Endothelial cell (in vitro differentiated cells): ENCODE measurements around the gene AKAP6. TPM values are rescaled to one million over a fixed set of nuclear protein-coding genes. Genes with fewer than 3 reads are reported as not detected.

Source experiments
- DNase-seq: peaks from one replicate; pipeline ENCODE4 v3.0.0; 2021; ENCODE audit warnings: low spot score
- H3K27ac Mint-ChIP-seq: one replicate; pipeline ENCODE4 v1.8.0; 2021; ENCODE audit warnings: mixed read lengths, inconsistent platforms; ENCODE audit not compliant: unreplicated experiment
- H3K27me3 Mint-ChIP-seq: one replicate; pipeline ENCODE4 v1.8.0; 2021; ENCODE audit warnings: mild to moderate bottlenecking, moderate library complexity, mixed read lengths, inconsistent platforms; ENCODE audit not compliant: unreplicated experiment
- H3K36me3 Mint-ChIP-seq: one replicate; pipeline ENCODE4 v1.8.0; 2021; ENCODE audit warnings: mild to moderate bottlenecking, low read depth, mixed read lengths, inconsistent platforms; ENCODE audit not compliant: unreplicated experiment
- H3K4me1 Mint-ChIP-seq: one replicate; pipeline ENCODE4 v1.8.0; 2021; ENCODE audit warnings: mild to moderate bottlenecking, mixed read lengths, inconsistent platforms; ENCODE audit not compliant: unreplicated experiment
- H3K4me3 Mint-ChIP-seq: one replicate; pipeline ENCODE4 v1.8.0; 2021; ENCODE audit warnings: mild to moderate bottlenecking, mixed read lengths, inconsistent platforms; ENCODE audit not compliant: unreplicated experiment
- H3K9me3 Mint-ChIP-seq: one replicate; pipeline ENCODE4 v1.8.0; 2021; ENCODE audit warnings: mixed read lengths, inconsistent platforms; ENCODE audit not compliant: unreplicated experiment
- CTCF ChIP-seq: fragments of 200-600 bp; sonication (generic); IDR thresholded peaks from one replicate; pipeline ENCODE4 v1.5.0; 2021; ENCODE audit warnings: antibody characterized with exemption; ENCODE audit not compliant: unreplicated experiment
- total RNA-seq: library from RNA; stranded (reverse); fragmentation: NEBNext Ultra II Directional; extraction: Animal tissue kit (Norgen Biotek cat#: 25700); gene quantifications from one replicate; pipeline ENCODE4 v1.2.1, GENCODE V29; 2021; ENCODE audit not compliant: unreplicated experiment

Gene AKAP6
- total RNA-seq, 1 donor from 2014 or later, result 4.4 TPM

GRCh38 chr14:32761381-32761968, 432.4 kb downstream of the AKAP6 start:
- no peaks in the 10 kb centered on the region for H3K9me3 Mint-ChIP-seq
- peak overlapping the region; percentile 48 for H3K27ac Mint-ChIP-seq
- no peak for DNase-seq
- H3K4me1 Mint-ChIP-seq, result peaks cover 8% of the 10 kb centered on the region
- H3K27me3 Mint-ChIP-seq, result peaks cover 3% of the 10 kb centered on the region
- H3K36me3 Mint-ChIP-seq, result no peaks in the 10 kb centered on the region
- no peak for TF ChIP-seq CTCF
- no peak overlapping the region for H3K4me3 Mint-ChIP-seq

GRCh38 chr14:32762886-32763285, 433.8 kb downstream of the AKAP6 start:
- Mint-ChIP-seq H3K27ac (no peak overlapping the region), H3K4me1 (peaks cover 8% of the 10 kb centered on the region), H3K27me3 (no peaks in the 10 kb centered on the region), H3K4me3 (no peak overlapping the region), H3K36me3 (no peaks in the 10 kb centered on the region), H3K9me3 (no peaks in the 10 kb centered on the region)
- TF ChIP-seq CTCF, result no peak
- DNase-seq, result no peak

GRCh38 chr14:32763673-32764072, 434.6 kb downstream of the AKAP6 start:
- peaks cover 8% of the 10 kb centered on the region for H3K4me1 Mint-ChIP-seq
- H3K27me3 Mint-ChIP-seq, result no peaks in the 10 kb centered on the region
- no peaks in the 10 kb centered on the region for H3K36me3 Mint-ChIP-seq
- H3K9me3 Mint-ChIP-seq, result no peaks in the 10 kb centered on the region
- TF ChIP-seq CTCF, result no peak
- H3K4me3 Mint-ChIP-seq, result no peak overlapping the region
- no peak for DNase-seq
- no peak overlapping the region for H3K27ac Mint-ChIP-seq

- no peak for TF ChIP-seq CTCF
- Mint-ChIP-seq H3K27ac (no peak overlapping the region), H3K4me3 (no peak overlapping the region), H3K27me3 (no peaks in the 10 kb centered on the region), H3K36me3 (no peaks in the 10 kb centered on the region), H3K9me3 (no peaks in the 10 kb centered on the region), H3K4me1 (peaks cover 8% of the 10 kb centered on the region)
- DNase-seq, result no peak
Measured at GRCh38 chr14:32764131-32764530, 435.0 kb downstream of the AKAP6 start.

GRCh38 chr14:32770422-32770821, 441.3 kb downstream of the AKAP6 start:
- no peaks in the 10 kb centered on the region for H3K36me3 Mint-ChIP-seq
- H3K27ac Mint-ChIP-seq, result no peak overlapping the region
- DNase-seq, result no peak
- H3K4me1 Mint-ChIP-seq, result peaks cover 3% of the 10 kb centered on the region
- H3K27me3 Mint-ChIP-seq, result no peaks in the 10 kb centered on the region
- no peaks in the 10 kb centered on the region for H3K9me3 Mint-ChIP-seq
- TF ChIP-seq CTCF, result no peak
- H3K4me3 Mint-ChIP-seq, result no peak overlapping the region
